Stimulated activated CD8-positive, alpha-beta memory T cell treated with anti-CD3 and anti-CD28 coated beads, Interleukin-4, amount 100 ng/mL, for 48 hours (primary cell): ENCODE measurements around the gene PTPRN2.

ENCODE experiments used
- DNase-seq: peaks from one replicate; pipeline ENCODE4 v3.0.0-alpha.2; 2020

PTPRN2 gene

GRCh38 chr7:157846271-157846670, 741.4 kb downstream of the PTPRN2 start:
- no peak for DNase-seq

GRCh38 chr7:157845203-157845835, 742.3 kb downstream of the PTPRN2 start:
- DNase-seq, result no peak

GRCh38 chr7:157844611-157845010, 743.0 kb downstream of the PTPRN2 start:
- DNase-seq, result no peak

- no peak for DNase-seq
These were observed 743.5 kb downstream of the PTPRN2 start for GRCh38 chr7:157844141-157844540.

GRCh38 chr7:157843336-157844140, 744.1 kb downstream of the PTPRN2 start:
- DNase-seq, result no peak

GRCh38 chr7:157841773-157842370, 745.8 kb downstream of the PTPRN2 start:
- no peak for DNase-seq

GRCh38 chr7:157840914-157841772, 746.5 kb downstream of the PTPRN2 start:
- no peak for DNase-seq

GRCh38 chr7:157840174-157840913, 747.3 kb downstream of the PTPRN2 start:
- DNase-seq, result no peak

GRCh38 chr7:157839672-157840167, 747.9 kb downstream of the PTPRN2 start:
- no peak for DNase-seq

- no peak for DNase-seq
These were observed 748.4 kb downstream of the PTPRN2 start for GRCh38 chr7:157839226-157839625.

- DNase-seq, result no peak
These were observed 750.1 kb downstream of the PTPRN2 start for GRCh38 chr7:157837561-157837960.

- DNase-seq, result no peak
These were observed 750.6 kb downstream of the PTPRN2 start for GRCh38 chr7:157837047-157837446.

- no peak for DNase-seq
These were observed 753.0 kb downstream of the PTPRN2 start for GRCh38 chr7:157834501-157835163.

- DNase-seq, result no peak
These were observed 754.6 kb downstream of the PTPRN2 start for GRCh38 chr7:157832866-157833607.

- DNase-seq, result no peak
These were observed 755.2 kb downstream of the PTPRN2 start for GRCh38 chr7:157832421-157832820.

GRCh38 chr7:157832006-157832405, 755.6 kb downstream of the PTPRN2 start:
- no peak for DNase-seq

GRCh38 chr7:157831143-157831905, 756.3 kb downstream of the PTPRN2 start:
- DNase-seq, result no peak

GRCh38 chr7:157830331-157830730, 757.3 kb downstream of the PTPRN2 start:
- DNase-seq, result no peak

GRCh38 chr7:157829491-157829890, 758.1 kb downstream of the PTPRN2 start:
- DNase-seq, result no peak

GRCh38 chr7:157828881-157829280, 758.7 kb downstream of the PTPRN2 start:
- no peak for DNase-seq
